ENCODE measurements around the gene GOLGB1. TPM values are rescaled to one million over a fixed set of nuclear protein-coding genes. Genes with fewer than 3 reads are reported as not detected.

Gene GOLGB1
- total and polyA plus RNA-seq, 2 donors (not counting 3 experiments of a cell fraction or from before 2014, with no cell fraction given), result 7.4 to 42.7 TPM

DNA sequence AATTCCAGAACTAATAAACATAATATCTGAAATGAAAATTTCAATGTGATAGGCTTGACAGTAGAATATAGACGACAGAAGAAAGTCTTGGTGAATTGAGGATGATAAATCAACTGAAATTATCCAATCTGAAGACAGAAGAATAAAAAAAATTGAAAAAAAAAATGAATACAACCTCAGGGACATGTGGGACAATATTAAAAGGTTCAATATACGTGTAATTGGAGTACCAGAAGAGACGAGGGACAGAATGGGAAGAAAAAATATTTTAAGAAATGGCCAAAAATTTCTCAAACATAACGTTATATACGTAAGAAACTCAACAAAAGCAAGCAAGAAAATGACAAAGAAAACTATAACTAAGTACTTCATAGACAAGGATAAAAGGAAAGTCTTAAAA, 45.6 kb downstream of the GOLGB1 start:
- Histone ChIP-seq H3K27ac (ENCODE audit: insufficient read depth, low read depth, low read length) (no peak overlapping the region), H3K79me2 (ENCODE audit: control insufficient read depth, insufficient read depth, low read length) (no peaks in the 10 kb centered on the region), H4K20me1 (replicated peaks; ENCODE audit: control insufficient read depth, extremely low read depth, insufficient read depth, low read length) (no peaks in the 10 kb centered on the region), H3K27me3 (ENCODE audit: control insufficient read depth in 2 of 2, insufficient read depth in 2 of 2, low read length in 2 of 2) (no peaks in the 10 kb centered on the region), H3K36me3 (ENCODE audit: control insufficient read depth in 2 of 2, extremely low read depth in 1 of 2, insufficient read depth in 2 of 2, low read length in 2 of 2) (peaks cover 0 to 2% of the 10 kb centered on the region in 2 experiments), H2AFZ (ENCODE audit: low read depth, low read length) (no peak overlapping the region), H3K9ac (replicated peaks; ENCODE audit: extremely low read depth, insufficient read depth, low read length) (no peak overlapping the region), H3K9me3 (replicated peaks; ENCODE audit: control insufficient read depth, insufficient read depth, low read length) (no peaks in the 10 kb centered on the region), H3K9me1 (replicated peaks; ENCODE audit: control insufficient read depth, extremely low read depth, insufficient read depth, low read length) (no peaks in the 10 kb centered on the region), H3K4me3 (replicated peaks in 1 of 3; ENCODE audit: insufficient read depth in 1 of 3, low read depth in 1 of 3, low read length in 3 of 3) (no peak overlapping the region), H3K4me1 (ENCODE audit: control insufficient read depth, extremely low read depth, insufficient read depth, low read length) (no peaks in the 10 kb centered on the region), H3K4me2 (ENCODE audit: insufficient read depth, low read length) (no peak overlapping the region)
- no TSS peak for BruUV-seq (replicated peaks)
- ChIA-PET POLR2A (no interaction called here), CTCF (no interaction called here)
- TF ChIP-seq, protein P1, sequence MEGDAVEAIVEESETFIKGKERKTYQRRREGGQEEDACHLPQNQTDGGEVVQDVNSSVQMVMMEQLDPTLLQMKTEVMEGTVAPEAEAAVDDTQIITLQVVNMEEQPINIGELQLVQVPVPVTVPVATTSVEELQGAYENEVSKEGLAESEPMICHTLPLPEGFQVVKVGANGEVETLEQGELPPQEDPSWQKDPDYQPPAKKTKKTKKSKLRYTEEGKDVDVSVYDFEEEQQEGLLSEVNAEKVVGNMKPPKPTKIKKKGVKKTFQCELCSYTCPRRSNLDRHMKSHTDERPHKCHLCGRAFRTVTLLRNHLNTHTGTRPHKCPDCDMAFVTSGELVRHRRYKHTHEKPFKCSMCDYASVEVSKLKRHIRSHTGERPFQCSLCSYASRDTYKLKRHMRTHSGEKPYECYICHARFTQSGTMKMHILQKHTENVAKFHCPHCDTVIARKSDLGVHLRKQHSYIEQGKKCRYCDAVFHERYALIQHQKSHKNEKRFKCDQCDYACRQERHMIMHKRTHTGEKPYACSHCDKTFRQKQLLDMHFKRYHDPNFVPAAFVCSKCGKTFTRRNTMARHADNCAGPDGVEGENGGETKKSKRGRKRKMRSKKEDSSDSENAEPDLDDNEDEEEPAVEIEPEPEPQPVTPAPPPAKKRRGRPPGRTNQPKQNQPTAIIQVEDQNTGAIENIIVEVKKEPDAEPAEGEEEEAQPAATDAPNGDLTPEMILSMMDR (IDR thresholded peaks at IDR 0.05; ENCODE audit: extremely low read depth in 1 of 2, insufficient read depth in 1 of 2, low read depth in 1 of 2, low read length in 2 of 2), result no peak
- no peak for TF ChIP-seq JUN (IDR thresholded peaks at IDR 0.05; ENCODE audit: borderline replicate concordance, insufficient read depth, insufficient read length, low read depth)
- no peak for TF ChIP-seq MYC (IDR thresholded peaks at IDR 0.05; ENCODE audit: low read depth, low read length)
- TF ChIP-seq FOS (IDR thresholded peaks at IDR 0.05; ENCODE audit: borderline replicate concordance, insufficient read depth, low read length), result no peak
- no peak for TF ChIP-seq GATA2 (IDR thresholded peaks at IDR 0.05; ENCODE audit: insufficient read depth, insufficient read length, low read depth, low read length)
- TF ChIP-seq POLR2A (IDR thresholded peaks at IDR 0.05; ENCODE audit: low read depth, low read length), result no peak
- TF ChIP-seq, protein P2, sequence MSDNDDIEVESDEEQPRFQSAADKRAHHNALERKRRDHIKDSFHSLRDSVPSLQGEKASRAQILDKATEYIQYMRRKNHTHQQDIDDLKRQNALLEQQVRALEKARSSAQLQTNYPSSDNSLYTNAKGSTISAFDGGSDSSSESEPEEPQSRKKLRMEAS (IDR thresholded peaks at IDR 0.05; ENCODE audit: insufficient read depth, insufficient read length), result no peak
- no peak for TF ChIP-seq EZH2 (IDR thresholded peaks at IDR 0.05; ENCODE audit: borderline replicate concordance, low read depth, low read length, severe bottlenecking)
- TF ChIP-seq POLR2AphosphoS5 (IDR thresholded peaks at IDR 0.05; ENCODE audit: insufficient read depth, low read depth, low read length), result no peak
- dilution Hi-C loops (cut with MboI; ENCODE audit: extremely low pct_ligation_motif_present, low sequenced_read_pairs) (no loop called here), intact Hi-C loops (cut with micrococcal nuclease) (no loop called here)
- FAIRE-seq (no peak), DNase-seq (ENCODE audit: low read depth, low spot score) (no peak)
